Stimulated activated naive B cell treated with anti-CD40 and anti-IgM and Interleukin-4, amounts not matched to agents 10 μg/mL and 1 μg/mL and 100 μg/mL, for 72 hours (primary cell): ENCODE results near the gene PRAMEF14.
"Not testable (repeated sequence)": the region's sequence is repeated elsewhere in the genome, so short reads cannot be mapped to it uniquely, and the experiment has no call there.

ENCODE experiments used
- ATAC-seq, 2 donors: fragments of 150-1000 bp; cut with Tn5 transposase; replicated peaks; 2 replicates each; pipeline ENCODE4 v1.10.0; 2021; ENCODE audit warnings: moderate library complexity in 1 of 2
- DNase-seq: peaks from one replicate; pipeline ENCODE4 v3.0.0; 2021
- H3K27ac Mint-ChIP-seq: one replicate; pipeline ENCODE4 v1.8.0; 2022; ENCODE audit warnings: mild to moderate bottlenecking, mixed read lengths
- H3K27me3 Mint-ChIP-seq, 2 donors: one replicate each; pipeline ENCODE4 v1.8.0; 2022; ENCODE audit warnings: mixed read lengths in 2 of 2
- H3K36me3 Mint-ChIP-seq, 2 donors: one replicate each; pipeline ENCODE4 v1.8.0; 2022; ENCODE audit warnings: mixed read lengths in 2 of 2, mild to moderate bottlenecking in 1 of 2
- H3K4me1 Mint-ChIP-seq, 2 donors: one replicate each; pipeline ENCODE4 v1.8.0; 2022; ENCODE audit warnings: mixed read lengths in 2 of 2, mild to moderate bottlenecking in 1 of 2
- H3K4me3 Mint-ChIP-seq, 2 donors: one replicate each; pipeline ENCODE4 v1.8.0; 2022; ENCODE audit warnings: mild to moderate bottlenecking in 2 of 2, mixed read lengths in 2 of 2, moderate library complexity in 1 of 2
- H3K9me3 Mint-ChIP-seq, 2 donors: one replicate each; pipeline ENCODE4 v1.8.0; 2022; ENCODE audit warnings: mixed read lengths in 2 of 2, mild to moderate bottlenecking in 1 of 2

PRAMEF14 gene

DNA sequence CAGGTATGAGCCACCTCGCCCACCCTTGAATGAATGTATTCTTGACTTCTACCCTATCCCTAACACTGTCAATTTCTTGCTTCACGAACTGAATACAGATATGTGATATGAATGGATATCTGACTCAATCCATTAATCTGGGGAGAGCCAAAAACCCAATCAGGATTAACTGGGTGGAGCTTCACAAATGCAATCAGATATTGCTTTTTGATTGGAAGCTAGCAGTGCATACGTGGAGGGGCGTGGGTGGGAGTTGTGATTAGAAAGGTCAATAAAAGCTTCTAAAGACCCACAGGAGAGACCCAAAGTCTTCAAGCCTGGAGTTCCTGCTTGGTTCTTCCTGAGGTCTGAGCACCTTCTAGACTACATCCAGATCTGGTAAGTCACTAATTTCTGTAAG is 31.7 kb downstream of the PRAMEF14 start, which contains the start of gene PRAMEF15:
TSS of gene PRAMEF15 (plus strand) at position 301 of the 400 bp plus-strand sequence. CDS start 2,827 bp downstream, outside the sequence.
- H3K4me1 Mint-ChIP-seq, H3K9me3 Mint-ChIP-seq, H3K4me3 Mint-ChIP-seq, H3K27ac Mint-ChIP-seq, DNase-seq, ATAC-seq, H3K36me3 Mint-ChIP-seq: not testable (repeated sequence)
- peaks cover 3 to 12% of the 10 kb centered on the region in 2 donors for H3K27me3 Mint-ChIP-seq

DNA sequence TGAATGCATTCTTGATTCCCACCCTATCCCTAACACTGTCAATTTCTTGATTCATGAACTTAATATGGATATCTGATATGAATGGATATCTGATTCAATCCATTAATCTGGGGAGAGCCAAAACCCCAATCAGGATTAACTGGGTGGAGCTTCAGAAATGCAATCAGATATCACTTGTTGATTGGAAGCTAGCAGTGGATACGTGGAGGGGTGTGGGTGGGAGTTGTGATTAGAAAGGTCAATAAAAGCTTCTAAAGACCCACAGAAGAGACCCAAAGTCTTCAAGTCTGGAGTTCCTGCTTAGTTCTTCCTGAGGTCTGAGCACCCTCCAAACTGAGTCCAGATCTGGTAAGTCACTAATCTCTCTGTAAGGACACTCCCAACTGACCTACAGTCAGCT is 43.7 kb downstream of the PRAMEF14 start, which contains the start of gene PRAMEF33:
TSS of gene PRAMEF33 (plus strand) at position 301 of the 400 bp plus-strand sequence. CDS start 2,416 bp downstream, outside the sequence.
- DNase-seq, H3K27ac Mint-ChIP-seq: not testable (repeated sequence)

DNA sequence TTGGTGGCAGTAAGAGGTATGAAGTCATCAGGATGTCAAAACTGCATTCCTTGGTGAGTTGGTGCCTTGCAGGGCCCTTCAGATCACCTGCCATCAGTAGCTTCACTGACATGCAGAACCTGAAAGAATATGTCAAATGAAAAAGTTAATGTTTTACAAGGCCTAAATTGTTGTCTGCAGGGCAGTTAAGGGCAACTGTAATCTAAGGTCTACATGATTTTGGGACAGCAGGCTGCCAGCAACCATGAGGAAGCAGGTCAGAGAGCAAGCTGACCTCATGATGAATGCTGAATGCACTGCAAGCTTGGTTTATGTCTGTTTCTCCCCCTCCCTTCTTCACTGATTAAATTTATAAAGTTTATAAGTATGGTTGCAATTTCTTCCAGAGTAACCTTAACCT is 44.7 kb downstream of the PRAMEF14 start:
- H3K4me3 Mint-ChIP-seq, H3K36me3 Mint-ChIP-seq, H3K9me3 Mint-ChIP-seq, DNase-seq, H3K4me1 Mint-ChIP-seq, ATAC-seq, H3K27me3 Mint-ChIP-seq, H3K27ac Mint-ChIP-seq: not testable (repeated sequence)

More for the DNA sequence above, 43.7 kb downstream of the PRAMEF14 start, which contains the start of gene PRAMEF33:
- H3K4me3 Mint-ChIP-seq, H3K9me3 Mint-ChIP-seq, ATAC-seq, H3K36me3 Mint-ChIP-seq, H3K4me1 Mint-ChIP-seq, H3K27me3 Mint-ChIP-seq: not testable (repeated sequence)

DNA sequence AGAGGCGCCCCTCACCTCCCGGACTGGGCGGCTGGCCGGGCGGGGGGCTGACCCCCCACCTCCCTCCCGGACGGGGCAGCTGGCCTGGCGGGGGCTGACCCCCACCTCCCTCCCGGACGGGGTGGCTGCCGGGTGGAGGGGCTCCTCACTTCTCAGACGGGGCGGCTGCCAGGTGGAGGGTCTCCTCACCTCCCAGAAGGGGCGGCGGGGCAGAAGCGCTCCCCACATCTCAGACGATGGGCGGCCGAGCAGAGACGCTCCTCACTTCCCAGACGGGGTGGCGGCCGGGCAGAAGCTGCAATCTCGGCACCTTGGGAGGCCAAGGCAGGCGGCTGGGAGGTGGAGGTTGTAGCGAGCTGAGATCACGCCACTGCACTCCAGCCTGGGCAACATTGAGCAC is 48.2 kb downstream of the PRAMEF14 start:
- H3K9me3 Mint-ChIP-seq, H3K27me3 Mint-ChIP-seq, ATAC-seq, DNase-seq, H3K4me1 Mint-ChIP-seq, H3K4me3 Mint-ChIP-seq, H3K36me3 Mint-ChIP-seq, H3K27ac Mint-ChIP-seq: not testable (repeated sequence)

DNA sequence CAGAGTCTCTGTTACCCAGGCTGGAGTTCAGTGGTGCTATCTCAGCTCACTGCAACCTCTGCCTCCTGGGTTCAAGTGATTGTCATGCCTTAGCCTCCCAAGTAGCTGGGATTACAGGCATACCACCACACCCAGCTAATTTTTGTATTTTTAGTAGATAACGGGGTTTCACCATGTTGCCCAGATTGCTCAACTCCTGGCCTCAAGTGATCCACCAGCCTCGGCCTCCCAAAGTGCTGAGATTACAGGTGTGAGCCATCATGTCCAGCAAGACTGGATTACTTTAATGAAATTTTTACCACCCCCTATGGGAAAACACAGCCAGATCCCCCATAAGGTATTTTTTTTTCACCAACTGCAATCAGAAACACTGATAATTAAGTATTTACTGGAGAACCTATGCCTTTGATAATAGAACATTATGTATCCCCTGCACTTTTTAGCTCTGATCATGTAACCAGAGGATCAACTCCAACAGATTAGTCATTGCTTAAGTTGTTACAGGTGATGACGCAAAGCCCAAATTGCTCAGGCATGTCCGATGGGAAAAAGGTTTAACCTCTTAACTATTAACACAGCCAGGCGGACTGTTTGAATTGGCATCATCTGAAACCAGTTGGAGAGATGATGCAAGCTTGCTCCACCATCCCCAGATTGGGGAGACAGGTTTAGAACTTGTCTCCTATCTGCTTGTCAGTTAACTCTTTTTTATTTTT is 49.6 kb downstream of the PRAMEF14 start:
- ATAC-seq, H3K27me3 Mint-ChIP-seq, DNase-seq, H3K9me3 Mint-ChIP-seq, H3K4me1 Mint-ChIP-seq, H3K36me3 Mint-ChIP-seq, H3K27ac Mint-ChIP-seq, H3K4me3 Mint-ChIP-seq: not testable (repeated sequence)
